ENCODE measurements around the gene SORBS1.

Gene SORBS1

DNA sequence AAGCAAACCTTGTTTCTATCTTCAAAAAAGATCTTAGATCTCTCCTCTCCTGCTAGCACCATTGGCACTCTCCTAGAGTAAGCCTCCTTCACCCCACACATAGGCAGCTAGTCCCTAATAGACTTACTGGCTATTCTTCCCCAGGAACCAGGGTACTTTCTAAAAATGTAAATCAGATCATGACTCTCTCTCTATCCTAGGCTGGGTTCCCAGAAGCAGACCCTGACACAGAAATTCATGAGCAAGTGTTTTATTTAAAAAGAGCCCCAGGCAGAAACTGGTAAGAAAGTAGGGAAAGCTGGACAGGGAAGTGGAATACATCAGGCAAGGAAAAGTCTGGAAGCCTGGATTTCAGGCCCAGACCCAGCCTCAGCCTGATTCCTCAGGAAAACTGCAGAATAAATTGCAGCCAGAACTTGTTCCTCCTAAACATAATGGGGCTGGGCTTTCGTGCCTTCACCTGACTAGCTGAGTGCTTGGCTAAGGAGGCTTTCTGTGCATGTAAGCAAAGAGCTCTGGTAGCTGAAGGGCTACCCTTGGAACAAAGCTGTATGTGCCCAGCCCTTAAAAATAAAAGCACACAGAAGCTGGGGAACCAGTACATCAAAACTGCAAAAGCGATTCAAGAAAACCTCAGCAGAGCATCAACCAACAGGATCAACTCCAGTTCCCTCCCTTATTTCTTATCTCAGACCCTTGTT is 18.8 kb upstream of the SORBS1 start:
- Histone ChIP-seq H3K36me3 (ENCODE audit: control insufficient read depth, insufficient read depth, low read length) (no peaks in the 10 kb centered on the region), H3K9me3 (ENCODE audit: control insufficient read depth, low read length) (no peaks in the 10 kb centered on the region), H3K27ac (ENCODE audit: insufficient read depth, low read depth, low read length, poor library complexity, severe bottlenecking) (no peak overlapping the region), H3K27me3 (ENCODE audit: control insufficient read depth, insufficient read depth, low read length, poor library complexity, severe bottlenecking) (no peaks in the 10 kb centered on the region), H3K4me3 (ENCODE audit: insufficient read depth, low read depth, low read length) (no peak overlapping the region), H3K4me1 (ENCODE audit: control insufficient read depth, insufficient read depth, low read length) (no peaks in the 10 kb centered on the region)
- 78 to 85% methylated on average over 2 of the region's 2 CpGs for WGBS, 2 experiments

DNA sequence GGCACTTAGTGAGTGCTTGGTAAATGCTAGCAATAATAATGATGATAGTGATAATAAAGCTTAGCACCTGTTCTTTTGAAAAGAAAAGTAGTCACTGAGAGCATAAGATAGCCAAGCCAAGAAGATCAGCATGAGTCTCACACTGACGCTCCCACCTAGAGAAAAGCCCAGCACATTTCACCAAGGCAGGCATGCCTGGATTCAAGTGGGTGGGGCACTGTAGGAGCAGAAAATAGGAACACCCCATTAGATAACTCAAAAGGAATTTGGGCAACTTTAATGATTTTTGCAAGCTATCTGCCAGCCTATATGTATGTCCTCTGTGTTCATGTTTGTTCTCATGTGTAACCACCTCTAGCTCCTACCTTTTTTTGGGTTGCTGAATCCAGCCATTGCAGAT is 18.1 kb upstream of the SORBS1 start:
- H3K27ac ChIP-seq (ENCODE audit: insufficient read depth, low read depth, low read length, poor library complexity, severe bottlenecking): no peak overlapping the region
- no peaks in the 10 kb centered on the region for H3K27me3 ChIP-seq (ENCODE audit: control insufficient read depth, insufficient read depth, low read length, poor library complexity, severe bottlenecking)
- H3K4me3 ChIP-seq (ENCODE audit: insufficient read depth, low read depth, low read length): no peak overlapping the region
- 83 to 85% methylated on average over 1 of the region's 1 CpG for WGBS, 2 experiments
- H3K36me3 ChIP-seq (ENCODE audit: control insufficient read depth, insufficient read depth, low read length): no peaks in the 10 kb centered on the region
- no peaks in the 10 kb centered on the region for H3K4me1 ChIP-seq (ENCODE audit: control insufficient read depth, insufficient read depth, low read length)
- no peaks in the 10 kb centered on the region for H3K9me3 ChIP-seq (ENCODE audit: control insufficient read depth, low read length)

DNA sequence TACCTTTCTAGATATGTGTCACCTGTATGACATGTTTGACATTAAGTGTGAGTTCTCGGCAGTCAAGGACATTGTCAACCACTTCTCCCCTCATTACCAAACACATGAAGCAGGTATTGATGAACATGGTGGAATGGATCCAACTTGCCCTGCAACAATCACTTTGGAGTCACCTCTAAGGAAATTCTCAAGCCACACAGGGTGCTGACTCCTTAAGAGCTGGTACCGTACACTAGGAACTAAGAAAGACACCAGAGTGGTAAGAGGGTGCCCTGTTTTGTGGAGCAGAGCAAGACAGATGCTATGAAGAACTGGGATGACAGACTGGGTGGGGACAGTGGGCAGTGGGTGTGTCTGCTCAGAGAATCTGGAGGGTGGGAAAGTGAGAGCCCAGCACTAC is 17.4 kb upstream of the SORBS1 start:
- H3K27me3 ChIP-seq (ENCODE audit: control insufficient read depth, insufficient read depth, low read length, poor library complexity, severe bottlenecking): no peaks in the 10 kb centered on the region
- H3K36me3 ChIP-seq (ENCODE audit: control insufficient read depth, insufficient read depth, low read length): no peaks in the 10 kb centered on the region
- no peaks in the 10 kb centered on the region for H3K9me3 ChIP-seq (ENCODE audit: control insufficient read depth, low read length)
- 87 to 98% methylated on average over 2 of the region's 2 CpGs for WGBS, 2 experiments
- H3K4me1 ChIP-seq (ENCODE audit: control insufficient read depth, insufficient read depth, low read length): no peaks in the 10 kb centered on the region
- no peak overlapping the region for H3K27ac ChIP-seq (ENCODE audit: insufficient read depth, low read depth, low read length, poor library complexity, severe bottlenecking)
- H3K4me3 ChIP-seq (ENCODE audit: insufficient read depth, low read depth, low read length): no peak overlapping the region

DNA sequence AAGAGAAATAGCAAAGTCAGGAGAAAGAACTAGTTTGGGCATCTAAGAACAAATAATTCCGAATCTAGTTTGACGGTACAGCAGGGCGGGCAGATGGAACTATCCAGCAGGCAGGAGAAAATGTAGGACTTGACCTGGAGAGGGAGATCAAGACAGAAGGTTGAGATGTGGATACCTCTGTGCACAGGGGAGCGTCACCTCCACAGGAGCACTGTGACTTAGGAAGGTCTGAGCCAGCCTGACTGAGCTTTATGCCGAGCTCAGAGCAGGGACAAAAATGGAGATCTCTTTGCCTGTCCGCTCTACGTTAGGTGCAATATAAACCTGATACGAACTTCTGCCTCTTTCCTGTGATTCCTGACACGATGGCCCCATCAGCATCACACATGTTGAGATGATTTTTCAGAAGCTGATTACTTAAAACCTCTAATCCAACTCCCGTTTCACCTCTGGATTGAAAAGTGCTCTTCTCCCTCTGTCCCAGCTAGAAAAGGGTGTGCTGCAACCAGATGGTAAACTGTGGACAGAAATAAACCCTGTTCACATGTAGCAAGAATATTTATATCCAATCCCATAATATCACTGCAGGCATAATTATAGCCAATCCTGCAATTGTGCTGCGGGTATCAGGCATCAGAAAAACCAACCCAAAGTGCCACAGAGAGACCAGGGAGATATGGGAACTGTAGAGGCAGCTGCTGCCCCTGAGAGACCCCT is 13.6 kb upstream of the SORBS1 start:
- Histone ChIP-seq H3K4me3 (ENCODE audit: insufficient read depth, low read depth, low read length) (no peak overlapping the region), H3K4me1 (ENCODE audit: control insufficient read depth, insufficient read depth, low read length) (no peaks in the 10 kb centered on the region), H3K27ac (ENCODE audit: insufficient read depth, low read depth, low read length, poor library complexity, severe bottlenecking) (no peak overlapping the region), H3K9me3 (ENCODE audit: control insufficient read depth, low read length) (no peaks in the 10 kb centered on the region), H3K27me3 (ENCODE audit: control insufficient read depth, insufficient read depth, low read length, poor library complexity, severe bottlenecking) (no peaks in the 10 kb centered on the region), H3K36me3 (ENCODE audit: control insufficient read depth, insufficient read depth, low read length) (no peaks in the 10 kb centered on the region)
- WGBS, 2 experiments: 83 to 85% methylated on average over 10 to 11 of the region's 11 CpGs

DNA sequence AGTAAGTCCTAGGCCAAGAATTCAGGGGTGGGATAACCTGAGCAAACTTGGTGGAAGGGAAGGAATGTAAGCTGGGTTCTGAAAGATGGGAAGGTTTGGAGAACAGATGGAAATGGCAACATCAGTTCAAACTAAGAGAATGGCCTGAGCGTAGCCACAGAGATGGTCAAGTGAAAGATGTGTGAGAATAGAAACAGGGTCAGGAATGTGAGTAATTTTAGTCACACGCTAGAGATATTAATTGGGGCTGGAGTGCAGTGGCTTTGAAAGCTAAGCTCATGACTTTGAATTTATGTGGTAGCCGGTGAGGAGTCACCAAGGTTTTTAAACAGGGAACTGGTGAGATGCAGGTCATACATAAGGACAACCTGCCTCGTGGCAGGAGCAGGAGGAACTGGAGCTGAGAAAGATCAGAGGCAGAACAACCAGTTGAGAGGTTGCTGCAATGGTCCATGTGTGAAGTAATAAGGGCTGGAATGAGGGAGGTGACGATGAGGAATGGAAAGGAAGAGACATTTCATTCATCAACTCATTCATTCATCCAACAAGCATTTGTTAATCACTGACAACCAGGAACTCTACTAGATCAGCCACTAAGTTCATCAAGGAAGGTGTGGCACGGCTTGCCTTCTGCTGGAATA is 12.9 kb upstream of the SORBS1 start:
- Histone ChIP-seq H3K9me3 (ENCODE audit: control insufficient read depth, low read length) (no peaks in the 10 kb centered on the region), H3K27ac (ENCODE audit: insufficient read depth, low read depth, low read length, poor library complexity, severe bottlenecking) (no peak overlapping the region), H3K4me1 (ENCODE audit: control insufficient read depth, insufficient read depth, low read length) (no peaks in the 10 kb centered on the region), H3K4me3 (ENCODE audit: insufficient read depth, low read depth, low read length) (no peak overlapping the region), H3K36me3 (ENCODE audit: control insufficient read depth, insufficient read depth, low read length) (no peaks in the 10 kb centered on the region), H3K27me3 (ENCODE audit: control insufficient read depth, insufficient read depth, low read length, poor library complexity, severe bottlenecking) (no peaks in the 10 kb centered on the region)
- 92 to 94% methylated on average over 5 to 6 of the region's 6 CpGs for WGBS, 2 experiments

DNA sequence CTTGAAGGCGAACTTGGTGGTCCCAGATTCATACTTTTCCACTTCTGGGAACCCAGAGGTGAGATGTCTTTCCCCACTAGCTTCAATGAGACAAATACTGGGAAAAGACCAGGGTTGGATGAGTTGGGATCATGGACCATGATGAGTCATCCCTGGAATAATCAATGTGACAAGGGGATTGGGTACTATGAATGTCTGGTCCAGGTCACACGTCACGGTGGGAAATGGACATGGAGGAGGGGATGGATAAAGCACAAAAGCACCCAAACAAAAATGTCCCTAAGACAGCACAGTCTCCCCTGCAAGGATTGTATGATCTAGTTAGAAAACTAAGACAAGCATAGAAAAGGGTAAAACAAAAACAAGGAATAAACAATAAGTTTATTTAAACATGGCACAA is 12.4 kb upstream of the SORBS1 start:
- 96 to 98% methylated on average over 3 of the region's 3 CpGs for WGBS, 2 experiments
- Histone ChIP-seq H3K27ac (ENCODE audit: insufficient read depth, low read depth, low read length, poor library complexity, severe bottlenecking) (no peak overlapping the region), H3K9me3 (ENCODE audit: control insufficient read depth, low read length) (no peaks in the 10 kb centered on the region), H3K27me3 (ENCODE audit: control insufficient read depth, insufficient read depth, low read length, poor library complexity, severe bottlenecking) (no peaks in the 10 kb centered on the region), H3K4me1 (ENCODE audit: control insufficient read depth, insufficient read depth, low read length) (no peaks in the 10 kb centered on the region), H3K4me3 (ENCODE audit: insufficient read depth, low read depth, low read length) (no peak overlapping the region), H3K36me3 (ENCODE audit: control insufficient read depth, insufficient read depth, low read length) (no peaks in the 10 kb centered on the region)

DNA sequence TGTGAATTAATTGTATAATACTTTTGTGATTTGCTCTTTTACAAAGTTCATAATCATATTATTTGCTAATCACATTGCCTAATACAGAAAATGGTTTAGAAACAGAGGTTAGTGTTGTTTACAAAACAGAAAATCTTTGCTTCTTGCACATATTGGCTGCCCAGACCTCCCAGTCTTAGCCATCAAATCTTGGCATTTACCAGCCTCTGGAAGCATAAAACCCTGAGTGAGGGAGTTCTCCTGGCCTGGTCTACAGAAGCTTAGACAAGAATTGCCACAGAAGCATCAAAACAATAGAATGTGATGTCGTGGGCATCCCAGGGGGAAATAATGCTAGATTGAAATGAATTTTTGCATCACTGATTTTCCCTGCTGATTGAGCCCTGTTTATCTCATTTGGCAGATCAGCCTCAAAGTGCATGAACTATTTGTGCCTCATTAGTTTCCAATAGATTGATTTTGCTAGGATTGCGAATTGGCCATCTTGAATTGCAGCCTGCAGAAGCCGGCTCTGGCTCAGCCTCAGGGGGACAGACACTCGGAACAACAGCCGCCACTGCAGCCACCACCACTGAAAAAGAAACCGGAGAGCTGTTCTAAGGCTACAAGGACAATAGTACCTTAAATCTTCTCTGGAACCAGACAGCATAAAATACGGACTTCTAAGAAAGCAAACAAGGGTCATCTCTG is 11.1 kb upstream of the SORBS1 start:
- no peaks in the 10 kb centered on the region for H3K9me3 ChIP-seq (ENCODE audit: control insufficient read depth, low read length)
- H3K4me1 ChIP-seq (ENCODE audit: control insufficient read depth, insufficient read depth, low read length): no peaks in the 10 kb centered on the region
- H3K36me3 ChIP-seq (ENCODE audit: control insufficient read depth, insufficient read depth, low read length): no peaks in the 10 kb centered on the region
- H3K4me3 ChIP-seq (ENCODE audit: insufficient read depth, low read depth, low read length): no peak overlapping the region
- no peak overlapping the region for H3K27ac ChIP-seq (ENCODE audit: insufficient read depth, low read depth, low read length, poor library complexity, severe bottlenecking)
- no peaks in the 10 kb centered on the region for H3K27me3 ChIP-seq (ENCODE audit: control insufficient read depth, insufficient read depth, low read length, poor library complexity, severe bottlenecking)
- 73 to 74% methylated on average over 7 of the region's 7 CpGs for WGBS, 2 experiments

DNA sequence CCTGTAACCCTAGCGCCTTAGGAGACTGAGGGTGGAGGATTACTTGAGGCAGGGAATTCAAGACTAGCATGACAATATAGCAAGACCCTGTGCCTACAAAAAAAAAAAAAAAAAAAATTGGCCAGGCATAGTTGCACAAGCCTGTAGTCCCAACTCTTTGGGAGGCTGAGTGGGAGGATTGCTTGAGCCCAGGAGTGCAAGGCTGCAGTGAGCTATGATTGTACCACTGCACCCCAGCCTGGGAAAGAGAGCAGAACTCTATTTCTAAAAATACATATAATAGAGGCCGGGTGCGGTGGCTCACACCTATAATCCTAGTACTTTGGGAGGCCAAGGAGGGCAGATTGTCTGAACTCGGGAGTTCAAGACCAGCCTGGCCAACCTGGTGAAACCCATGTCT is 10.2 kb upstream of the SORBS1 start:
- Histone ChIP-seq H3K4me3 (ENCODE audit: insufficient read depth, low read depth, low read length) (no peak overlapping the region), H3K9me3 (ENCODE audit: control insufficient read depth, low read length) (no peaks in the 10 kb centered on the region), H3K27me3 (ENCODE audit: control insufficient read depth, insufficient read depth, low read length, poor library complexity, severe bottlenecking) (no peaks in the 10 kb centered on the region), H3K4me1 (ENCODE audit: control insufficient read depth, insufficient read depth, low read length) (no peaks in the 10 kb centered on the region), H3K27ac (ENCODE audit: insufficient read depth, low read depth, low read length, poor library complexity, severe bottlenecking) (no peak overlapping the region), H3K36me3 (ENCODE audit: control insufficient read depth, insufficient read depth, low read length) (no peaks in the 10 kb centered on the region)
- 88 to 97% methylated on average over 4 of the region's 4 CpGs for WGBS, 2 experiments

DNA sequence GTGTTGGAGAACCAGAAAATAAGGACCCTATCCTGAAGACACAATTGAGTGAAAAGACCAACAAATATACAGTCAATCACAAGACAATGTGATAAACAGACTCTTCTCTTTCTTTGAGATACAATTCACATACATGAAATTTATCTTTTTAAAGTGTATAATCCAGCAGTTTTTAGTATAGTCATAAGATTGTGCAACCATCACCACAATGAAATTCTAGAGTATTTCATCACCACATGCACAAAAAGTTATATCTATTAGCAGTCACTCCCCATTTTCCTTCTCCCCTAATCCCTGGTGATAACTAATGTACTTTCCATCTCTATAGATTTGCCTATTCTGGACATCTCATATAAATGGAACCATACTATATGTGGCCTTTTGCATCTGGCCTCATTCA is 8.2 kb upstream of the SORBS1 start:
- Histone ChIP-seq H3K4me3 (ENCODE audit: insufficient read depth, low read depth, low read length) (no peak overlapping the region), H3K36me3 (ENCODE audit: control insufficient read depth, insufficient read depth, low read length) (no peaks in the 10 kb centered on the region), H3K27ac (ENCODE audit: insufficient read depth, low read depth, low read length, poor library complexity, severe bottlenecking) (no peak overlapping the region), H3K9me3 (ENCODE audit: control insufficient read depth, low read length) (no peaks in the 10 kb centered on the region), H3K4me1 (ENCODE audit: control insufficient read depth, insufficient read depth, low read length) (no peaks in the 10 kb centered on the region), H3K27me3 (ENCODE audit: control insufficient read depth, insufficient read depth, low read length, poor library complexity, severe bottlenecking) (no peaks in the 10 kb centered on the region)
